HepG2 (cell line): ENCODE results near the gene SHPK. TPM values are rescaled to one million over a fixed set of nuclear protein-coding genes. Genes with fewer than 3 reads are reported as not detected.

ENCODE experiments used
- EHMT2 ChIP-seq: fragments of 200-600 bp; sonication (generic); IDR thresholded peaks from 2 replicates; pipeline ENCODE4 v1.7.0; 2017; ENCODE audit warnings: antibody characterized with exemption, low read depth, low read length, borderline replicate concordance
- ERF ChIP-seq: IDR thresholded peaks from 2 replicates; pipeline ENCODE4 v1.6.1; 2018; ENCODE audit warnings: missing biosample characterization, missing genetic modification reagents
- GABPA ChIP-seq, 2 experiments: IDR thresholded peaks; 2 replicates each; pipeline ENCODE4 v1.6.1; 2011 to 2016; ENCODE audit warnings: low read depth in 2 of 2, low read length in 1 of 2, missing biosample characterization in 1 of 2, missing genetic modification characterization in 1 of 2
- JUND ChIP-seq: sonication (generic); formaldehyde crosslinking; IDR thresholded peaks from 2 replicates; pipeline ENCODE4 v1.8.0; 2022; ENCODE audit warnings: mild to moderate bottlenecking, missing genetic modification reagents
- MAFK ChIP-seq, 2 experiments: IDR thresholded peaks in 1 of 2; conservative IDR thresholded peaks in 1 of 2; 2 replicates each; pipeline ENCODE4 v1.6.1; 2011; ENCODE audit warnings: improper control_type of control experiment in 2 of 2, low read length in 2 of 2
- TEAD2 ChIP-seq: sonication (generic); formaldehyde crosslinking; IDR thresholded peaks from 2 replicates; pipeline ENCODE4 v1.9.0; 2021; ENCODE audit warnings: missing genetic modification reagents
- ZFY ChIP-seq: sonication (generic); formaldehyde crosslinking; IDR thresholded peaks from 2 replicates; pipeline ENCODE4 v1.4.0; 2020; ENCODE audit warnings: missing genetic modification reagents
- ZNF431 ChIP-seq: sonication (generic); formaldehyde crosslinking; IDR thresholded peaks from 2 replicates; pipeline ENCODE4 v1.9.0; 2022; ENCODE audit warnings: missing genetic modification reagents, low read depth, mild to moderate bottlenecking, borderline replicate concordance
- ZNF556 ChIP-seq: sonication (generic); formaldehyde crosslinking; IDR thresholded peaks from 2 replicates; pipeline ENCODE4 v1.4.0; 2020; ENCODE audit warnings: mild to moderate bottlenecking, missing genetic modification reagents, borderline replicate concordance
- polyA plus RNA-seq, 8 experiments: library from polyadenylated mRNA; depleted of rRNA in 3 of 8; stranded (reverse) in 7 of 8; unstranded in 1 of 8; fragments of >200 nt; fragmentation: Illumina TruSeq in 4 of 8; extraction: Trizol in 4 of 8; gene quantifications; 2 replicates each; pipeline versions ENCODE4 v1.2.1 to v1.2.3, GENCODE V29; 2011 to 2016; ENCODE audit warnings: low read depth in 4 of 8, missing spikeins in 1 of 8, mixed read lengths in 1 of 8; ENCODE audit not compliant: insufficient read depth in 1 of 8
- total RNA-seq, 5 experiments: library from RNA; depleted of rRNA; stranded (reverse); fragments of >200 nt; fragmentation: Illumina TruSeq; extraction: Trizol; gene quantifications; 2 replicates each; pipeline ENCODE4 v1.2.3, GENCODE V29; 2016; ENCODE audit warnings: low read depth in 1 of 5
- TF ChIP-seq, protein P1 (sequence below): sonication (generic); formaldehyde crosslinking; IDR thresholded peaks from 2 replicates; pipeline ENCODE4 v1.4.0; 2020; ENCODE audit warnings: mild to moderate bottlenecking, missing genetic modification reagents
- TF ChIP-seq, protein P2 (sequence below): sonication (generic); formaldehyde crosslinking; IDR thresholded peaks from 2 replicates; pipeline ENCODE4 v1.5.1; 2020; ENCODE audit warnings: mild to moderate bottlenecking, missing genetic modification reagents, moderate library complexity
- TF ChIP-seq, protein P3 (sequence below): sonication (generic); formaldehyde crosslinking; IDR thresholded peaks from 2 replicates; pipeline ENCODE4 v1.4.0; 2020; ENCODE audit warnings: missing genetic modification reagents
- TF ChIP-seq, protein P4 (sequence below): sonication (generic); formaldehyde crosslinking; IDR thresholded peaks from 2 replicates; pipeline ENCODE4 v1.8.1; 2023; ENCODE audit warnings: mild to moderate bottlenecking, inconsistent platforms, moderate library complexity, missing genetic modification reagents, borderline replicate concordance

The SHPK gene
- total and polyA plus RNA-seq, 2 of the 13 experiments (the other 11 are each of a cell fraction or from before 2014, with no cell fraction given) = 16.2 to 30.9 TPM

DNA sequence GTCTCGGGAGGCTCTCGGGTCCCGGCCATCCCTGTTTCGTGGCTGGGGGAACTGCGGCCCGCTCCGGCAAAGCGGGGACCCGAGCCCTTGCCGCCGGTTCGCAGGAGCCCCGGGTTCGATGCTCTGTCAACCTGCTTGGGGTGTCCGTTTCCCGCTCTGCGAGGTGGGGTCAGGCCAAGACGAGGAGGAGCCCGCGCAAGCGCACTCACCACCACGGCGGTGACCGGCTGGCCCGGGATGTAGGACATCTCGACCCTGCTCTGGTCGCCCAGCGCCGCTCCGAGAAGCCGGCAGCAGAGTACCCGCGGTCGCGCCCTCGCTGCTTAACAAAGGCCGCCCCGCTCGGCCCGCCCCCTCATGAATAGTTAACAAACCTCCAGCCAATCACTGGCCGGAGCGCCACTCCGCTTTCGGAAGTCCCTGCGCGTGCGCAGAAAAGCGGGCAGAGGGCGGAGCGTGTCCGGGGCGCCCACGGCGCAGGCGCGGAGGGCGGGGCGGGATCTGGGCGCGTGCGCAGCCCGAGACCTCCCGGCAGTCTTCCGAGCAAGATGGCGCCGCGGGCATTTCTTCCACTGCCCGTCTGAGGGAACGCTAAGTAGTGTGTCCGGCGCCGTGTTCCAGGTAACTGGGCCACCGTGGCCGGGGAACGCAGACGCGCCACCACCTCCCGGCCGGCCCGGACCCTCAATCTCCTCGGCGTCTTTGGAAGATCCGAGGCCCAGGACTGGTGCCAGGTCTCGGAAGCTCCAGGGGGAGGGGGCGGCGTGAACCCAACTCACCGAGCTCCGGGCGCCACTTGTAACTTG lies 32.4 kb upstream of the SHPK start, which contains the start of the genes EMC6 and TAX1BP3 (continued):
- TF ChIP-seq ZFY (CRISPR knock-in tag) (peak; percentile 90), ZNF556 (CRISPR knock-in tag) (no peak), EHMT2 (no peak), ZNF431 (CRISPR knock-in tag) (no peak; the same call in 1 of the 2 replicates), GABPA (IDR thresholded peaks at IDR 0.05; ENCODE audit: low read depth, low read length) (no peak), GABPA (CRISPR knock-in tag; IDR thresholded peaks at IDR 0.05; ENCODE audit: low read depth) (no peak; the same call in 1 of the 2 replicates), JUND (CRISPR knock-in tag) (no peak), TEAD2 (CRISPR knock-in tag) (no peak), MAFK (conservative IDR thresholded peaks at IDR 0.05 in 1 of 2, IDR thresholded peaks at IDR 0.05 in 1 of 2; ENCODE audit: low read length in 2 of 2) (no peak), ERF (CRISPR knock-in tag) (no peak; the same call in none of the 2 replicates)
- TF ChIP-seq, protein P1, sequence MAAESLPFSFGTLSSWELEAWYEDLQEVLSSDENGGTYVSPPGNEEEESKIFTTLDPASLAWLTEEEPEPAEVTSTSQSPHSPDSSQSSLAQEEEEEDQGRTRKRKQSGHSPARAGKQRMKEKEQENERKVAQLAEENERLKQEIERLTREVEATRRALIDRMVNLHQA (CRISPR knock-in tag) = no peak
- TF ChIP-seq, protein P2, sequence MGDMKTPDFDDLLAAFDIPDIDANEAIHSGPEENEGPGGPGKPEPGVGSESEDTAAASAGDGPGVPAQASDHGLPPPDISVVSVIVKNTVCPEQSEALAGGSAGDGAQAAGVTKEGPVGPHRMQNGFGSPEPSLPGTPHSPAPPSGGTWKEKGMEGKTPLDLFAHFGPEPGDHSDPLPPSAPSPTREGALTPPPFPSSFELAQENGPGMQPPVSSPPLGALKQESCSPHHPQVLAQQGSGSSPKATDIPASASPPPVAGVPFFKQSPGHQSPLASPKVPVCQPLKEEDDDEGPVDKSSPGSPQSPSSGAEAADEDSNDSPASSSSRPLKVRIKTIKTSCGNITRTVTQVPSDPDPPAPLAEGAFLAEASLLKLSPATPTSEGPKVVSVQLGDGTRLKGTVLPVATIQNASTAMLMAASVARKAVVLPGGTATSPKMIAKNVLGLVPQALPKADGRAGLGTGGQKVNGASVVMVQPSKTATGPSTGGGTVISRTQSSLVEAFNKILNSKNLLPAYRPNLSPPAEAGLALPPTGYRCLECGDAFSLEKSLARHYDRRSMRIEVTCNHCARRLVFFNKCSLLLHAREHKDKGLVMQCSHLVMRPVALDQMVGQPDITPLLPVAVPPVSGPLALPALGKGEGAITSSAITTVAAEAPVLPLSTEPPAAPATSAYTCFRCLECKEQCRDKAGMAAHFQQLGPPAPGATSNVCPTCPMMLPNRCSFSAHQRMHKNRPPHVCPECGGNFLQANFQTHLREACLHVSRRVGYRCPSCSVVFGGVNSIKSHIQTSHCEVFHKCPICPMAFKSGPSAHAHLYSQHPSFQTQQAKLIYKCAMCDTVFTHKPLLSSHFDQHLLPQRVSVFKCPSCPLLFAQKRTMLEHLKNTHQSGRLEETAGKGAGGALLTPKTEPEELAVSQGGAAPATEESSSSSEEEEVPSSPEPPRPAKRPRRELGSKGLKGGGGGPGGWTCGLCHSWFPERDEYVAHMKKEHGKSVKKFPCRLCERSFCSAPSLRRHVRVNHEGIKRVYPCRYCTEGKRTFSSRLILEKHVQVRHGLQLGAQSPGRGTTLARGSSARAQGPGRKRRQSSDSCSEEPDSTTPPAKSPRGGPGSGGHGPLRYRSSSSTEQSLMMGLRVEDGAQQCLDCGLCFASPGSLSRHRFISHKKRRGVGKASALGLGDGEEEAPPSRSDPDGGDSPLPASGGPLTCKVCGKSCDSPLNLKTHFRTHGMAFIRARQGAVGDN = peak; percentile 85
- TF ChIP-seq, protein P3, sequence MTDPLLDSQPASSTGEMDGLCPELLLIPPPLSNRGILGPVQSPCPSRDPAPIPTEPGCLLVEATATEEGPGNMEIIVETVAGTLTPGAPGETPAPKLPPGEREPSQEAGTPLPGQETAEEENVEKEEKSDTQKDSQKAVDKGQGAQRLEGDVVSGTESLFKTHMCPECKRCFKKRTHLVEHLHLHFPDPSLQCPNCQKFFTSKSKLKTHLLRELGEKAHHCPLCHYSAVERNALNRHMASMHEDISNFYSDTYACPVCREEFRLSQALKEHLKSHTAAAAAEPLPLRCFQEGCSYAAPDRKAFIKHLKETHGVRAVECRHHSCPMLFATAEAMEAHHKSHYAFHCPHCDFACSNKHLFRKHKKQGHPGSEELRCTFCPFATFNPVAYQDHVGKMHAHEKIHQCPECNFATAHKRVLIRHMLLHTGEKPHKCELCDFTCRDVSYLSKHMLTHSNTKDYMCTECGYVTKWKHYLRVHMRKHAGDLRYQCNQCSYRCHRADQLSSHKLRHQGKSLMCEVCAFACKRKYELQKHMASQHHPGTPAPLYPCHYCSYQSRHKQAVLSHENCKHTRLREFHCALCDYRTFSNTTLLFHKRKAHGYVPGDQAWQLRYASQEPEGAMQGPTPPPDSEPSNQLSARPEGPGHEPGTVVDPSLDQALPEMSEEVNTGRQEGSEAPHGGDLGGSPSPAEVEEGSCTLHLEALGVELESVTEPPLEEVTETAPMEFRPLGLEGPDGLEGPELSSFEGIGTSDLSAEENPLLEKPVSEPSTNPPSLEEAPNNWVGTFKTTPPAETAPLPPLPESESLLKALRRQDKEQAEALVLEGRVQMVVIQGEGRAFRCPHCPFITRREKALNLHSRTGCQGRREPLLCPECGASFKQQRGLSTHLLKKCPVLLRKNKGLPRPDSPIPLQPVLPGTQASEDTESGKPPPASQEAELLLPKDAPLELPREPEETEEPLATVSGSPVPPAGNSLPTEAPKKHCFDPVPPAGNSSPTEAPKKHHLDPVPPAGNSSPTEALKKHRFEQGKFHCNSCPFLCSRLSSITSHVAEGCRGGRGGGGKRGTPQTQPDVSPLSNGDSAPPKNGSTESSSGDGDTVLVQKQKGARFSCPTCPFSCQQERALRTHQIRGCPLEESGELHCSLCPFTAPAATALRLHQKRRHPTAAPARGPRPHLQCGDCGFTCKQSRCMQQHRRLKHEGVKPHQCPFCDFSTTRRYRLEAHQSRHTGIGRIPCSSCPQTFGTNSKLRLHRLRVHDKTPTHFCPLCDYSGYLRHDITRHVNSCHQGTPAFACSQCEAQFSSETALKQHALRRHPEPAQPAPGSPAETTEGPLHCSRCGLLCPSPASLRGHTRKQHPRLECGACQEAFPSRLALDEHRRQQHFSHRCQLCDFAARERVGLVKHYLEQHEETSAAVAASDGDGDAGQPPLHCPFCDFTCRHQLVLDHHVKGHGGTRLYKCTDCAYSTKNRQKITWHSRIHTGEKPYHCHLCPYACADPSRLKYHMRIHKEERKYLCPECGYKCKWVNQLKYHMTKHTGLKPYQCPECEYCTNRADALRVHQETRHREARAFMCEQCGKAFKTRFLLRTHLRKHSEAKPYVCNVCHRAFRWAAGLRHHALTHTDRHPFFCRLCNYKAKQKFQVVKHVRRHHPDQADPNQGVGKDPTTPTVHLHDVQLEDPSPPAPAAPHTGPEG (CRISPR knock-in tag) = peak; percentile 65; the same call in 1 of the 2 replicates
- TF ChIP-seq, protein P4, sequence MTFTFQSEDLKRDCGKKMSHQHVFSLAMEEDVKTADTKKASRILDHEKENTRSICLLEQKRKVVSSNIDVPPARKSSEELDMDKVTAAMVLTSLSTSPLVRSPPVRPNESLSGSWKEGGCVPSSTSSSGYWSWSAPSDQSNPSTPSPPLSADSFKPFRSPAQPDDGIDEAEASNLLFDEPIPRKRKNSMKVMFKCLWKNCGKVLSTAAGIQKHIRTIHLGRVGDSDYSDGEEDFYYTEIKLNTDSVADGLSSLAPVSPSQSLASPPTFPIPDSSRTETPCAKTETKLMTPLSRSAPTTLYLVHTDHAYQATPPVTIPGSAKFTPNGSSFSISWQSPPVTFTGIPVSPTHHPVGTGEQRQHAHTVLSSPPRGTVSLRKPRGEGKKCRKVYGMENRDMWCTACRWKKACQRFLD (CRISPR knock-in tag) = peak; percentile 92
